Measurements from ENCODE around the gene CASZ1.

Gene CASZ1

DNA sequence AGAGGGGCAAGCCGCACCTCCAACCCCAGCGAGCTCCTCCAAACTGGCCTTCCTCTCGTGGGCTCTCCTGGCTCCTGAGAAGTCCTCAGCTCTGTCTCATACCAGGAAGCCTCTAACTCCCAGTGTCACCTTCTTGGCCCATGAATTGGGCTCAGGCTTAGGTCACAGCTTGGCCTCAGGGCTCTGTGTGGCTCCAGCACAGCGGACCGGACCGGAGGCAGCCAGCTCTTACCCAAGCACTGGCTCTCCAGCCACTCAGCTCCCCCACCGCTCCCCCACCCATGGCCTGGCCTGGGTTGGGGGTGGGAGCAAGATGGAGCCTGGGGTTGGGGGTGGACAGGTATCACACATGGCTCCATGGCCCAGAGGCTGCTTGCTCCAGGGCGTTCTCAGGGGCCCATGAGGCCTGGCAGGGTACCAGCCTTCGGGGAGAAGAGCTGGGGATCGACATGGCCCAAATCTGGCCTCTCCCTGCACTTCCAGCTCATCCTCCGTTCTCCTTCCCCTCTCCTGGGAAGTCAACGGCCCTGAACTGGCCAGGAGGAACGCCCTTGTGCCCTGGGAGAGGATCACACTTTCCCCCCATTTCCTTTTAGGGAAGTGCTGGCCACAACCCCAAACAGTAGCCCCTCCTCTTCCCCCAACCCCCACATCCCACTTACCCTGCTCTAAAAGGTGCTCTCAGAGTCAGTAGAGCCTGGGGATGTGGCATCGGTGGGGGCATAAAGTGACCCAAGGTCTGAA is 97.5 kb downstream of the CASZ1 start:
- no peak for DNase-seq

DNA sequence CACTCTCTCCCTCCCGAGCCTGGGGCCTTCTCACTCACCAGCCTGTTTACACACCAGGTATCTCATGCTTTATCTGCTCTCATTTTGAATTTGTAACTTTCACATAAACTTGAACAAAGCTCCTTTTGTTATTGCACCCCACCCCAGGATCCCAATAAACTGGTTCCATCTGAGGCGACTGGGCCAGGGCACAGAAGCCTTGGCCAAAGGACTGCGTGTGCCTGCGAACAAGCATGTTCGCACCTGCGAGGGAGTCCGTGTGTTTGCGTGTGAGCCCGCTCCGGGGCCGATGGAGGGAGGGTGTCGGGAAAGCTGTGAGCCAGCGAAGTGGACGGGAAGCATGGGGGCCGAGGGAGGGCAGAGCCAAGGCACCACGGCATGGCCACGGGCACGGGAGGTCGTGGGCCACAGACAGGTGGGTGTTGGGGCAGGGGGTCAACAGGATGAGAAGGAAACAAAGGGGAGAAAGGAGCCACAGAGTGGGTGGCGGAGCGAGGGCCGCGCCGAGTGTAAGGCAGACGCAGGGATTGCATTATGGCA is 98.8 kb downstream of the CASZ1 start:
- no peak for DNase-seq

DNA sequence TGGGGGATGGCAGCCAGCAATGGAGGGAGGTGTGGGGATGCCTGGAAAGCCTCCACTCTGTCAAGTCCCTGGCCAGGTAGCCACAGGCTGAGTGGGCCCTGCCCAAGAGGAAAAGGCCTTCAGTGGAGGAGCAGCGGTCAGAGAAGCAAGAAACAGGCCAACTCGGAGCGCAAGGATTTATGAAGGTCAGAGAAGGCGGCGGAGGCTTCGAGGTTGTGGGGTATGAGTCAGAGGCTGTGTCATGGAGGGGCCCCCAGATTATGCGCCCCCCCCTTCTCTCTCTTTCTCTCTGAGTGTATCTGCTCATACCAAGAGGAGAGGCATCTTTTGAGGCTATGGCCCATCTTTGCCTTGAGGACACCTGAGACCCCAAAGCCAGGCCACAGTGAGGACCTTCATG is 99.5 kb downstream of the CASZ1 start:
- peak; percentile 14 for DNase-seq

DNA sequence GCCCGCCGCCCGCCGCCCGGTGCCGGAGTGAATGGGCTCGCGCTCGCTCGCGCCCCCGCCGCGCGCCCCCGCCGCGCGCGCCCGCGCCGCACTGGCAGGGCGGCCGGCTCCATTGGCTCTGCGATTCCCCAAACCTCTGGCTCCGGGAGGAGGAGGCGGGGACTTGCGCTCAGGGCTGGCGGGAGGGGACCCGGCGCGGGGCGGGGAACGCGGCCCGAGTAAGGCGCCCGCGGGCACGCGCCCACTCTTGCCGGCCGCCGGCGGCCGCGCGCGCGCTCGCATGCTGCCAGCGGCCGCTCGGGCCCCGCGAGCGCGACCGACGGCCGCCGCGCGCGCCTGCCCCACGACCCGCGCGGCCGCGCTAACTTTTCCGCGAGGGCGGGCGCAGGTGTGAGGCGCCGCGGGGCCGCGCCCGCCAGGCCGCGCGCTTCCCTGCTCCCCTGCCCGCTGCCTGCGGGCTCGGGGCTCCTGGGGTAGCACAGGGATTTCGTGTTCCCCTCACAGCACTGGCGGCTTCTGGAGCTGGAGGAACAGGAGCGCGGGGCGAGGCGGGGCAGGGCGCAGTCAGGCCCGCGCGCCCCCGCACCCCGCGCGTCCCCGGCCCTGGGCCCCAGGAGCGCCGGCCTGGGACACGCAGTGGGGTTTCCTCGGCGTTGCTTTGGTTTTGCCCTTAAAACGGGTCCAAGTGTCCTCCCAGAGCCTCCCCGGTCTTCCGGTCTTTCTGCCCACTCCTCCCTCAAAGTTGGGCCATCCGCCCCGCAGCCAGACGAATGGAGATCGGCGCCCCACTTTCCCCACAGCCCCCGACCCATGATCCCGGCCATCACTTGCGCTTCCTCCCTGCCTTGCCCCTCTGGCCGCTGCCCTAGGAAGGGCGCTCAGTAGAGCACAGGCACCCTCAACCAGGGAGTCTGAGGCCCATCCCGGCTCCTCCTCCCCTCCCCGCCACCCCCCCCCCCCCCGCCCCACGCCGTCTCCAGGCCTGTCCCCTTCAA is 101.5 kb downstream of the CASZ1 start:
- peak; percentile 60 for DNase-seq

DNA sequence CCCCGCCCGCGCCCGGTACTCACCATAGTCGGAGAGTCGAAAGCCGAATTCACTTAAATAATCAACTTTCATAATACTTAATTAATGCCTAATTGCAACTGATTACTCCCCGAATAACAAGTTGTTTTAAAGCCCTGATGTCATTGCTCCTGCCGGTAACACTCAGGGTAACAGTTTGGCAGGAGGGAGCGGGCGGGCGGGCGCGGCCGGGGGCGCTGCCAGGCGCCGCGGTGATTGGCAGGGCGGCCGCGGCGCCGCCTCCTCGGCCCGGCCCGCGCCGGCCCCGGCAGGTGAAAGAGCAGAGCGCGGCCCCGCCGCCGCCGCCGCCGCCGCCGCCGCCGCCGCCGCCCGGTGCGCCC is 102.2 kb downstream of the CASZ1 start:
- DNase-seq, result no peak

DNA sequence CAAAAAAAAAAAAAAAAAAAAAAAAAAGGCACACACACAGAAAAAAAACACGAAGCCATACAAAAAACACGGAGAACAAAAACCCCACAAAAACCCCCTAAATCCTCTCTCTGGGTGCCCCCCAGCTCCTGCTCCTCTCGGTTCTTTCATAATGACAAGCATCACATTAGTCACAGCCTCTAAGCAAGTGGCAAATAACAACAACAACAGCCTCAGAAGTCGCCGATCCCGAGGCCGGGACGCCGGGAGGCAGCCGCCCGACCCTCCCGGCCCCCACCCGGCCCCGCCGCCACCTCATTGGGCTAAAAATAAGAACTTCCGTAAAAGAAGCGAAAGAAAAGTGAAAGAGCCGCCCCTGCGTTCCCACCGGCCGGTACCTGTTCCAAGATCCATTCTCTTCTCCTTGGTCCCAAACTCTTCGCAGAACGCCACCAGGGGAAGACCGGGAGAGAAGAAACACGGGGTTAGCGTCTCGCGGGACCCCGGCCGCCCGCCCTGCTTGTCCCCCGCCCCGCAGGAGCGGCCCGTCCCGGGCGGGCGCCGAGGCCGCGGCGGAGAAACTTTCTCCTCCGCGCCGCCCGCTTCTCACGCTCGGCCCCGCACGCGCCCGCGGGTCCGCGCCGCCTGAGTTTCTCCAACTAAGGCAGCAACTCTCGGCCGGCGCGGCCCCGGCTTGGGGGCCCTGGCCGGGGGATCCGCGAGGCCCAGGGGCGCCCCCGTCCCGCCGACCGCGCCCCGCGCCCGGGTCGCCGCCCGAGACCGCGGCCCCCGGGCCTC is 102.8 kb downstream of the CASZ1 start:
- no peak for DNase-seq

DNA sequence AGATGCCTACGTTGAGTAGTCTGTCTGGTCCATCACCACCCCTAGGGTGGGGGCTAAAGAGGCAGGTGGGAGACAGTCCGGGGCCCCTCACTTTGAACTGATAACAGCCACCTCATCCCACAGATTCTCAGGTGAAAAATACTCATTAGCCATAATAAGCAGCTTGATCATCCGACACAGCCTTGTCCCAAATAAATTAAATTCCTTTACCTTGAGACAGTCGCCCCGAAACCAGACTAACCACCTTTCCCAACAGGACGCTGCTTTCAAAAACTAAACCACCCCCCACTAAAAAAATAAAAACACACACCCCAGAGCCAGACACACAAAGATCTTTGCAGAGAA is 103.3 kb downstream of the CASZ1 start:
- DNase-seq, result no peak

DNA sequence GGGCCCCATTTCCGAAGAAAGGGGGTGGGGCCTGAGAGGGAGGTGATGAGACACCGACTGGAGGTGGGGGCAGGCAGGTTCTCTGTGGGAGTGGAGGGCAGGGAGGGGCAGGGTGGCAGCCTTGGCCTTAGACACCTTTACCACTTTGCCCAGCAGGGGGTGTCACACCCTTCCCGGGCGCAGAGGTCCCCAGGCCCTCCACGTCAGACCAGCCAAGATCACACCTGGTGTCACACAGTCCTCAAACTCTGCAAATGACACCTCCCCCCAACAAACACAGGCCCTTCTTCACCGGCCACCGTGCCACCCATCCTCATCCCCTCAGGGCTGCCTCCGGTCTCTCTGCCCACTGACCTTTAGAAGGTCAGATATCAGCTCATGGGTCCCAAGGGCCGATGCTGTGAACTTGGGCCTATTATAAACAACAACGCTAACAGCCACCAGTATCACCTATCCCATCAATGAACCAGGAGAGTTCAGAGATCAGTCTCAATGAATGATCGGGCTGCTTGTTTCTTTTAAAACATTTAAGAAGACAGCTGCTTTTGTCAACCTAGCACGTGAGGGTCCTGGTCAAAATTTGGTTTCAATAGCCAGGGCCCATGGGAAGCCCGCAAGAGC is 103.9 kb downstream of the CASZ1 start:
- DNase-seq, result no peak

DNA sequence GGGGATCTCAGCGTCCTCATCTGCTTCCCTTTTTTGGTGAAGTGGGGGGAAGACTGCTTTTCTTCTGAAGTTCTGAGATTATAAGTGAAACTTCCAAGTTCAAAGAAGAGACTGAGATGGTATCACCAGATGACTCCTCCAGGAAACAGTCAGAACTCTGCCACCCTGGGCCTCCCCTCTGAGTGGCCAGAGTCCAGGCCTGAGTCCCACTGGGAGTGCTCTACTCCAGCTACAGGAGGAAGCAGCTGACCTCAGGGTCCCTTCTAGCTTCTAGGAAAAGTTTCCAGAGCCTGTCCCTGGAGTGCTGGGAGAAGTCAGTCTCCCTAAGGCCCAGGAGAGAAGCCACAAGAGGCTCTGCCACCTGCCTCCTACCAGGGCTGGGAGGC is 104.7 kb downstream of the CASZ1 start:
- DNase-seq, result no peak

DNA sequence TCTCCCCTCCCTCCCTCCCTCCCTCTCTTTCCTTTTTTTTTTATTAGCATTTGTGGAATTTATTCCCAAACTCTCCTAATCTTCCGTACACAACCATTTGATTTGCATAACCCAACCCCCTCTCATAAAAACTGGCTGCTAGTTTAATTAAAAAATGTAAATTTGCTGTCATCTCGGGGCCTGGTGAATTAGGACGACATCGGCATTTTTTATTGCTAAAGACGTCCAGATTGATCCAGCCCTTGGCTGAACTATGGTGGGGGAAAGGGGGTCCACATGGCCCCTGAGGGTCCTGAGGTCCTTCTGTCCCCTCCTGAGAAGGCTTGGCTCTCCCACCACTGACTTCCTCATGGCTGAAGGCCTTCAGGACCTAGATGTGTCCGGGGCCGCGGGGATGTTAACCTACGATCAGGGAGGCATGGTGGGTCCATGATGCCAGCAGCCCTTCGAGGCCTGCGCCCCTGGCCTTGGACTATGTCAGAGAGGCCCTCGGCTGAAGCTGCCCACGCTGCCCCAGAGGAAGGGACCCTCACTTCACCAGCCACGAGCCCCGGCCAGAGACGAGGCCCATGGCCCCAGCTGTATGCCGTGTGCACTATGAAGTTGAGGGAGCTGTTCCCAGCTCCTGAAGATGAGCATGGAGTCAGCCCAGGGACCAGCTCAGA is 105.2 kb downstream of the CASZ1 start:
- DNase-seq, result no peak

DNA sequence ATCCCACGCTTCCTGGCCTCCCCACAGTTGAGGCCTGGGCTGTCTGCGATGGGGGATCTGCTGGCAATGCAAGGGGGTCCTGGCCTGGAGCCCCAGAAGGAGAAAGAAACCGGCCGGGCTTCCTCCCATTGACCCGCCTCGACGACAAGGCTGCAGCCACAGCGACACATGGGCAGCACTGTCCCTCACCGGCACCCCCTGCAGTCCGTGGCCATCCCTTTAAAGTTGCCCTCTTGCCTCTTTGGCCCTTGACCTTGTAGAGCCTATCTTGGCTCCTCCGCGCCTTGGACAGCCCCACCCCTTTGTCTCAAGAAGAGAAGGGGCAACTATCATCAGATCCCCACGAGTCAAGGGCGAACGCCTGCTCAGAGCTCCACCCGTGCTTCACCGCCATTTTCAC is 106.0 kb downstream of the CASZ1 start:
- no peak for DNase-seq

DNA sequence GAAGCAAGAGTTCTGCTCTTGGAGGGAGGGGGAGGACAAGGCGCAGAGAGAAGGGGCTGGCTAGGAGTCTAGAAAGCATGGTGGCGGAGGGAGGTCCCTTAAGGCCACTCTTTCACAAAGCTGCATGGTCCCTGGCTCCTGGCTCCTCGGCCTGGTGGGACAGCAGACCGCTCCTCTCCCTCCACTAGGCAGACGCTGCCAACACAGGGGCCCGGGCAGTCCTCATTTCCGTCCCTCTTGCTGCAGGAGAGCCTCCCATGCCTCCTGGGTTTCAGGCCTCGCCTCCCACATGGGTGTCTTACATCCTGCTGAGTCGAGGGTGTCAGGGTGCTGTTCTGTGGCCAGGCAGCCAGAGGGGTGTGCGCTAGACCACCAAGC is 108.0 kb downstream of the CASZ1 start:
- DNase-seq, result no peak

DNA sequence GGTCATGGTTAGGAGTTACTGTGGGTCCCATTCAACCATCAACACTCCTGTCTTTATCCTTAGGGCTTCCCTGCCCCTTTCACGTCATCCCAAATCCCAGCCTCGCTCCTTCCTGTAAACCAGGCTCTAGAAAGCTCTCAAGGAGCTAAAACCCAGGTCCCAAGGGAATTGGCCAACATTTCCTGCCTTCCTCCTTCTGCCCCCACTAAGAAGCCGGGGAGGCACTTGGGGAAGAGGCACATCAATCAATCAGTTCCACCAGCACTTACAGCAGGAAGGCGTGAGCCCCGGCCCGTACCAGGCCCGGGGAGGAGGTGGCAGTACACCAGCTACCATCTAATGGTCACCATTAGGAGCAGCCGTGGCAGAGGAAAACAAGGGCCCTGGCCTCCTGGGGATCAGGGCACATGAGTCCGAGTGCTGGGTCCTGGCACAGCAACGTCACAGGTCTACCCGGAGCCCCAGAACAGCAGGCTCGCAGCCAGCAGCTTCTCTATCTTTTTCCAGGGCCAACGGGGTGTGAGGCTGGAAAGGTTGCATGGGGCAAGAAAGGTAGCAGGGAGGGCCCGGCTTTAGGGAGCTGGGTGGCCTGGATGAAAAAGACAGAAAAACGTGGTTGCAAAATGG is 108.6 kb downstream of the CASZ1 start:
- no peak for DNase-seq

DNA sequence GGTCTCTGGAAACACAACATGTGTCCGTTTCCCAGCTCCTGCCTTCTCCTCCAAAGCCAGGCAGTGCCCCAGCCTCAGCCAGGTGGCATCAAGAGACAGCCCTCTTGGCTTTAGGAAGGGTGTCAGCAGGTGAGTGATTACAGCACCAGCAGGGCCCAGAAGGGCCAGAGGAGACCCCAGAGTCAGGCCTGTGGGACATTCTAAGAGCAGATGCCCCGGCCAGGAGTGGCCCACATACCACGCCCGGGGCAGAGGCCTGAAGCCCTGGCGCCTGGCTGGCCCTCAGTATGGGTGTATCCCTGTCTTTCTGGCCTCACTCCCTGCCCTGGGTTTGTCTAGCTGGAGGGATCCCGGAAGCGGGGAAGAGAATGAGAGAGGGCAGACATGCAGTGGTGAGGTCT is 109.2 kb downstream of the CASZ1 start:
- DNase-seq, result no peak

DNA sequence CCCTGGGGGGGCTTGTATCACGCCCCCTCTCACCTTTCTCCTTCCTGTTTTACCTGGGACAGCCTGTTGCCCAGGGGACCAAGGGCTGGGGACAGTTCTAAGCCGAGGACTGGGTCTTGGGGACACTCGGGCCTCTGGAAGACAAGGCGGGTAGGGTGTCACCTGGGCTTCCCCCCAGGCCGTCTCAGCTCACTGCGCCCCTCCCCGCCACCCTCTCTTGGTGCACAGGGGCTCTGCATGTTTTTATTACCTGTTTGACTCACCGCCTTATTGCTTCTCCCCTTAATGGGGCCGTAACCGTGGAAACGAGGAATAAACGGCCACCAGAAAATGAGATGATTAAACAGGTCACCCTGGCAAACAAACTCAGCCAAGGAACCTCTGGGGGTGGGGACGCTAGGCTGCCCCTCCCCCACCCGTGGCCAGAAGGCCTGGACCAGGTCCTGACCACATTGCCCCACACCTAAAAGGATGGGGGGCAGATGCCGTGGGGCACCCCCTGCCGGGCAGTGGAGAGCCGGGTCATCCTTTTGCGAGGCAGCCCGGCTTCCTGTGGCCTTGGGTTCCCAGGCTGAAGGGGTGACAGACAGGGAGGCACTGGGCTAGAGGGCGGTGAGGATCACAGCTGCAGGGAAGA is 109.9 kb downstream of the CASZ1 start:
- DNase-seq, result no peak

DNA sequence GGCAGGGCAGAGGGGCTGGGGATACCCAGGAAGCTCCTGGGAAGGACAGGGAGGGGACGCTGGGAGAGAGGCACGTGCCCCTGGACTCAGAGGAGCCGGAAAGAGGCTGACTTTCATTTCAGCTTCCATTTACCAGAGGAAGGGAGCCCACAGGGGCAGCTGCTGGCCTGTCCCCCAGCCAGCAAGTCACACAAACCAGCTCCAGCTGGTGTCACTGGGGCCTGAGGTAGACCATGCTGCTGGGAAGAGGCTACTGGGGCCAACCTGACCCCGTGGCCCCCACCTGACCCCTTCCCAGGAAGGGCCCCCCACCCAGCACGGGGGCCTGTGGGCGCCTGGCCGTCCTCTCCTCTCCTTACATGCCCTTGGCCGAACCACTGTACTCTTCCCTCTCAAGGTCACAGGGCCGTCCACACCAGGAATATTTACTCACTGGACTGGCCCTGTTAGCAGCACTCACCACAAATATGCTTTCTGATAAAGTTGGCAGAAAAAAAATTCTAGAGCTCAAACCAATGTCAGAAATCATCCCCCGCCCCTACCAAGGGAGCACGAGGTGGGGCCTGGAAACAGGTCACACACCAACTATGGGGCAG is 110.5 kb downstream of the CASZ1 start:
- no peak for DNase-seq

DNA sequence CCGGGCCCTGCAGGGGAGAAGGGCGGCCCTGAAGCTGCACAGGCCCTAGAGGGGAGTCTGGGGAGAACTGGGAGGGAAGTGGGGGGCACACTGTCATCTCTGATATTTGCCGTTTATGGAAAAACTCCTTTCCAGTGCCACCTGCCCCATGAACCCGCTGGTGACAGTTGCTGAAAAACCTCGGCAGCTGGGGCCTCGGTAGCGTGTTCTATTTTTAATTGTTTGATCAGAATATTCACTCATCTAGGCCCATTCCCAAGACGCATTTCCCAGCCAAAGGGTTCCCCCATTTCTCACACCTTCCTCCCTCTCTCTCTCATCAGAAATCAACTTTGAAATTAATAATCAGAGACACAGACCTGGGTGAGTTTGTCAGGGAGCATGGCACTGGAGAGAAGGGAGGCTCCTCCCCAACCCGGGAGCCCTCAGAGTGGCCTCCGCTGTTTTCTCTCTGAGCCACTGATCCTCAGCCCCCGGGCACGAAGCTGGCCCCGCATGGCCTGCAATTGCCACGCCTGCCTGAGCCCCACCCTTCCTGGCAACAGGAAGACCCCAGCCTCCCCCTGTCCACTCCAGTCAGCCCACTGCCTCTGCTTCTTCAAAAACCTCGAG is 111.1 kb downstream of the CASZ1 start:
- no peak for DNase-seq

DNA sequence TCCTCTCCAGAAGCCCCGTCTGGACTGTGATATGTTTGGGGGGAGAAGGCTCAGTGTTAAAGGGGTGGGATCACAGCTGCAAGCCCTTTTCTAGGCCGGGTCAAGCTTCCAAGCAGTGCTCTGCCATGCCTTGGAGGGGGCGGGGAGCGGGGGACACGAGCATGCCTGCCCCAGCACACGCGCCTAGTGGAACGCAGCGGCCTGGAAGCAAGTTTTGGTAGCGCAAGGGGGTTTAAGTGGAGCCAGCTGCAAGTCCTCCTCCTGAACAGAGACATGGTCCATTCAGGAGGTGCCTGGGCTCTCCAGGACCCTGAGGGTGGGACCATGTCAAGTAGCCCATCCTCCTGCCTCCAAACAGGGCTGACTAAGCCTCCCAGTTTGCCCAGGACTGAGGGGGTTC is 112.2 kb downstream of the CASZ1 start:
- DNase-seq, result no peak

DNA sequence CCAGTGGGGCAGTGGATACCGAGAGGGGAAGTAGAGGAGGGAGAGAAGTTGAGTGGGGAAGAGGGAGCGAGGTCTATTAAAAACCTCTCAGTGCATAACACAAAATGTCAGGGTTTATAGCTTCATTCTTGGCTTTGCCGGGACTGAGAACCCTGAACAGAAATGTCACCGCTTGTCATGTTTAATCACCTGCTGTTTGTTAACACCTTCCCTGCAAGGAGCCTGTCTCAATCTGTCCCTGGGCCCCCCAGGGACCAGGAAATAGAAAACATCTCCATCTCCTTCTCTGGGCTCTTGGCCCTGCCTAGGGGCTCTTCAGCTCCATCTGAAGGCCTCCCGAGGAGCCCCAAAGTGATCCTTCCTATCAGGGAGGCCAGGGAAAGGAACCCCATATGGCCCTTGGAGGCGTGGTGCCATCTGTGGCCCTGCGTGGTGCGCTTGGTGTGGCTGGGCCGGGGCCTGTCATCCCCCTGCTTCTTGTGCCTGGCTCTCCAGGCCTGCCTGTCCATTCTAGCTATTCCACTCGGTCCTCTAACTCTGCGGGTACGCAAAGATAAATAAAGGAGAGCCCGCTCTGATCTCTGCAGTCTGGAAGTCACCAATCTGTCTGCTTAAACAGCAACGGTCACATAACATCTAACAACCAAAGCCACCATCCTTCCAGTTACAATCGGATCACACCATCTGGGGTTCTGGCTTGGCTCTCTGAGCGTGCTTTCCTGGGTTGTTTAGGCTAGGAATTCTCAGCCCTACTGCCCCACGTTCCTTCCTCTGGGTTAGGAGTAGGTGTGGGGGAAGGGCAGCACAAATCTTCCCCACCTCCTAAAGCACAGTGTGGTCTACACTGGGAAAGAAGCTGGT is 113.8 kb downstream of the CASZ1 start:
- no peak for DNase-seq

DNA sequence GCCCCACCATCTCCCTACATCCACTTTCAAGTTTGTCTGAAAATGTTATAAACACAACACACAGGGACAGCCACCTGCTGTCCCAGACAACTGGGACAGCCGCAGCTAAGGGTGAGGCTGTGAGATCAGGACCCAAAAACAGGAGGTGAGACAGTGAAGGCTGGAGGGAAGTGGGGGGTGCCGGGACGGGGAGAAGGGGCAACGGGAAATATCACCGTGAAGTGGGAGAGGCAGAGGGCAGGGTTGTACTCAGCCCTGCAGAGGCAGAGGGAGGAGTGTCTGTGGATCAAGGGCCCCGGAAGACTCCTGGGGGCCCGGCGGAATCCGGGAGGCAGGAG is 114.4 kb downstream of the CASZ1 start:
- DNase-seq, result no peak

All from HCEC 1CT (cell line).